HG03439 (cell line): ENCODE results near the gene KCP.

Source experiments
- ATAC-seq: cut with Tn5 transposase; IDR thresholded peaks from one replicate; pipeline ENCODE4 v1.9.1; 2021; ENCODE audit warnings: mild to moderate bottlenecking, moderate library complexity; ENCODE audit not compliant: unreplicated experiment

Gene KCP

GRCh38 chr7:128939075-128939860 lies 28.8 kb upstream of the KCP start:
- no peak for ATAC-seq

- no peak for ATAC-seq
These were observed 28.1 kb upstream of the KCP start for GRCh38 chr7:128938544-128939074.

GRCh38 chr7:128937647-128938543 lies 27.4 kb upstream of the KCP start, which contains the start of gene IRF5:
Gene IRF5, plus strand, starts transcription at chr7:128937927. Its CDS starts 4,155 bp downstream, at chr7:128942082.
- ATAC-seq, result peak; percentile 15

GRCh38 chr7:128937271-128937646 lies 26.8 kb upstream of the KCP start:
- no peak for ATAC-seq

- ATAC-seq, result no peak
These were observed 26.3 kb upstream of the KCP start for GRCh38 chr7:128936798-128937197.

- no peak for ATAC-seq
These were observed 24.8 kb upstream of the KCP start for GRCh38 chr7:128935342-128935730.

GRCh38 chr7:128934361-128935341 lies 24.1 kb upstream of the KCP start:
- peak; percentile 25 for ATAC-seq

GRCh38 chr7:128933180-128933891 lies 22.8 kb upstream of the KCP start:
- peak; percentile 29 for ATAC-seq

GRCh38 chr7:128932862-128933179 lies 22.3 kb upstream of the KCP start:
- ATAC-seq, result no peak

- no peak for ATAC-seq
These were observed 21.7 kb upstream of the KCP start for GRCh38 chr7:128931965-128932861.

GRCh38 chr7:128931190-128931798 lies 20.8 kb upstream of the KCP start:
- no peak for ATAC-seq

GRCh38 chr7:128928882-128929788 lies 18.6 kb upstream of the KCP start:
- ATAC-seq, result no peak

- ATAC-seq, result no peak
These were observed 17.8 kb upstream of the KCP start for GRCh38 chr7:128928159-128928813.

GRCh38 chr7:128924707-128925588 lies 14.4 kb upstream of the KCP start:
- no peak for ATAC-seq

- no peak for ATAC-seq
These were observed 12.9 kb upstream of the KCP start for GRCh38 chr7:128923411-128923800.
